Lower leg skin (tissue), 4 donors: ENCODE data around the gene CADM3. TPM values are rescaled to one million over a fixed set of nuclear protein-coding genes. Genes with fewer than 3 reads are reported as not detected.

ENCODE experiments used
- DNase-seq, 2 donors: peaks; one replicate each; pipeline ENCODE4 v3.0.0-alpha.2; 2019; ENCODE audit warnings: low spot score in 2 of 2
- H3K4me3 ChIP-seq: fragments of 200-600 bp; sonication (generic); 2 replicates; pipeline ENCODE4 v1.5.1; 2017; ENCODE audit warnings: mild to moderate bottlenecking, low read depth; ENCODE audit not compliant: poor library complexity, severe bottlenecking
- CTCF ChIP-seq, 3 donors: fragments of 450-650 bp; IDR thresholded peaks; one replicate each; pipeline ENCODE4 v1.5.1; 2016; ENCODE audit warnings: antibody characterized with exemption in 3 of 3, mild to moderate bottlenecking in 3 of 3, moderate library complexity in 2 of 3
- POLR2A ChIP-seq, 2 donors: fragments of 450-650 bp; IDR thresholded peaks; one replicate each; pipeline ENCODE4 v1.6.1; 2016 to 2017; ENCODE audit warnings: antibody characterized with exemption in 2 of 2, mild to moderate bottlenecking in 1 of 2, moderate library complexity in 1 of 2
- WGBS, 2 donors: methylation state at CpG; one replicate each; pipeline ENCODE4 v1.1.5; 2018; 5-methylcytosine and 5-hydroxymethylcytosine counted together
- intact Hi-C: fragments of 100-400 bp; cut with DNase I; formaldehyde crosslinking; loops from one replicate; pipeline ENCODE4 v1.15.0; 2023; ENCODE audit warnings: low total_unique reads
- total RNA-seq, 4 donors: library from RNA; depleted of rRNA; stranded (reverse); fragments of >200 nt; gene quantifications; one replicate each; pipeline ENCODE4 v1.1.0, GENCODE V29; 2016

The CADM3 gene
- total RNA-seq, 4 donors from 2014 or later = 2.6 to 11.0 (median 6.6) TPM

- DNase-seq = no peak
- intact Hi-C loops = no loop called here
- TF ChIP-seq POLR2A (IDR thresholded peaks at IDR 0.05) = no peak
- no peak for TF ChIP-seq CTCF (IDR thresholded peaks at IDR 0.05)
- H3K4me3 ChIP-seq = no peak overlapping the region
- 38 to 41% methylated on average over 18 of the region's 18 CpGs for WGBS, 2 donors
Measured at GRCh38 chr1:159141584-159142390, 29.6 kb upstream of the CADM3 start.

- no peak for TF ChIP-seq POLR2A (IDR thresholded peaks at IDR 0.05)
- no peak for TF ChIP-seq CTCF (IDR thresholded peaks at IDR 0.05)
- no peak for DNase-seq
- no peak overlapping the region for H3K4me3 ChIP-seq
- intact Hi-C loops = no loop called here
- 25 to 31% methylated on average over 2 of the region's 2 CpGs for WGBS, 2 donors
Measured at GRCh38 chr1:159142391-159142663, 29.1 kb upstream of the CADM3 start.

- DNase-seq = no peak
- TF ChIP-seq POLR2A (IDR thresholded peaks at IDR 0.05) = no peak
- no peak for TF ChIP-seq CTCF (IDR thresholded peaks at IDR 0.05)
- H3K4me3 ChIP-seq = no peak overlapping the region
- intact Hi-C loops = no loop called here
- 48 to 52% methylated on average over 5 of the region's 5 CpGs for WGBS, 2 donors
Measured at GRCh38 chr1:159142726-159143510, 28.5 kb upstream of the CADM3 start.

DNA sequence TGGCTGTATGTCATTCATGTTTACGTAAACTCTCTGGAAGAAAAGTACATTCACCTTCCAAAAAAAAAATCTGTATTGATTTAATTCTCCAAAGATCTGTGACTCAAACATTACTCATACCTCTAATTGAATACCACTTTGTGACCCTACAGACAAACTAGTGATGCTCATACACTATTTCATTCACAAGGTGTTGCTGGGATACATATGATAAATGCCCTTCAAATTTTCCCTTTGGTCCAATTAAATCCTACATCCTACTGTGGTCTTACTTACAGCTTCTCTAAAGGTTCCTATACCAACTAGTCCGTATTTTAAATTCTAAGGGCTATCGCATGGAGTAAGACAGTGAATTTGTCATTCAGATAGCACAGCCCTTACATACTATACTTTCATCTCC is 26.8 kb upstream of the CADM3 start:
- 89 to 93% methylated on average over 3 of the region's 3 CpGs for WGBS, 2 donors
- H3K4me3 ChIP-seq = no peak overlapping the region
- no peak for DNase-seq
- no peak for TF ChIP-seq CTCF (IDR thresholded peaks at IDR 0.05)
- TF ChIP-seq POLR2A (IDR thresholded peaks at IDR 0.05) = no peak
- intact Hi-C loops = no loop called here

- no peak overlapping the region for H3K4me3 ChIP-seq
- DNase-seq = no peak
- TF ChIP-seq CTCF (IDR thresholded peaks at IDR 0.05) = no peak
- intact Hi-C loops = no loop called here
- WGBS, 2 donors = 40 to 51% methylated on average over 3 of the region's 3 CpGs
Measured at GRCh38 chr1:159146980-159147379, 24.4 kb upstream of the CADM3 start.
